H9 (cell line): Measurements from ENCODE around the gene NKAPL. TPM values are rescaled to one million over a fixed set of nuclear protein-coding genes. Genes with fewer than 3 reads are reported as not detected.

Experiments used
- DNase-seq: peaks from one replicate; pipeline ENCODE4 v3.0.0-alpha.2; 2017
- H2AFZ ChIP-seq: one replicate; pipeline ENCODE4 v1.6.1; 2013; ENCODE audit warnings: mild to moderate bottlenecking, low read length, control low read depth, moderate library complexity
- H2AK5ac ChIP-seq: 2 replicates; pipeline ENCODE4 v1.6.1; 2013; ENCODE audit warnings: low read length, control low read depth, mixed read lengths; ENCODE audit not compliant: insufficient read length
- H2BK120ac ChIP-seq: one replicate; pipeline ENCODE4 v1.6.1; 2013; ENCODE audit warnings: low read depth, mild to moderate bottlenecking, low read length, control low read depth, inconsistent platforms; ENCODE audit not compliant: poor library complexity, severe bottlenecking
- H2BK12ac ChIP-seq: 2 replicates; pipeline ENCODE4 v1.6.1; 2013; ENCODE audit warnings: low read length, control low read depth, mixed read lengths, low read depth; ENCODE audit not compliant: insufficient read length
- H2BK15ac ChIP-seq: 2 replicates; pipeline ENCODE4 v1.6.1; 2013; ENCODE audit warnings: low read depth, low read length, control low read depth
- H2BK20ac ChIP-seq: one replicate; pipeline ENCODE4 v1.6.1; 2013; ENCODE audit warnings: low read depth, mild to moderate bottlenecking, low read length, control low read depth, inconsistent platforms; ENCODE audit not compliant: poor library complexity, severe bottlenecking
- H2BK5ac ChIP-seq: 2 replicates; pipeline ENCODE4 v1.6.1; 2013; ENCODE audit warnings: low read length, control low read depth, mixed read lengths; ENCODE audit not compliant: insufficient read length
- H3K14ac ChIP-seq: 2 replicates; pipeline ENCODE4 v1.6.1; 2013; ENCODE audit warnings: low read length, control low read depth; ENCODE audit not compliant: insufficient read depth
- H3K18ac ChIP-seq: 2 replicates; pipeline ENCODE4 v1.6.1; 2013; ENCODE audit warnings: low read depth, mild to moderate bottlenecking, mixed read lengths, low read length, control low read depth; ENCODE audit not compliant: insufficient read length
- H3K23ac ChIP-seq: 2 replicates; pipeline ENCODE4 v1.6.1; 2013; ENCODE audit warnings: low read length, control low read depth, mixed read lengths, low read depth; ENCODE audit not compliant: insufficient read length
- H3K23me2 ChIP-seq: 2 replicates; pipeline ENCODE4 v1.6.1; 2013; ENCODE audit warnings: low read depth, mild to moderate bottlenecking, mixed read lengths, low read length, control low read depth; ENCODE audit not compliant: insufficient read length, poor library complexity, severe bottlenecking
- H3K27ac ChIP-seq: 2 replicates; pipeline ENCODE4 v1.5.1; 2013; ENCODE audit warnings: low read length, control low read depth, mixed read lengths, low read depth; ENCODE audit not compliant: insufficient read length
- H3K27me3 ChIP-seq: 2 replicates; pipeline ENCODE4 v1.6.1; 2013; ENCODE audit warnings: low read length, control low read depth, inconsistent platforms; ENCODE audit not compliant: insufficient read depth
- H3K4ac ChIP-seq: 2 replicates; pipeline ENCODE4 v1.6.1; 2013; ENCODE audit warnings: low read depth, mild to moderate bottlenecking, control low read depth, inconsistent platforms, low read length, moderate library complexity
- H3K4me1 ChIP-seq: 2 replicates; pipeline ENCODE4 v1.6.1; 2013; ENCODE audit warnings: low read length, control low read depth, inconsistent platforms; ENCODE audit not compliant: insufficient read depth
- H3K4me2 ChIP-seq: 2 replicates; pipeline ENCODE4 v1.6.1; 2013; ENCODE audit warnings: low read length, control low read depth, mixed read lengths; ENCODE audit not compliant: insufficient read length, insufficient read depth
- H3K56ac ChIP-seq: 2 replicates; pipeline ENCODE4 v1.6.1; 2013; ENCODE audit warnings: low read depth, mild to moderate bottlenecking, mixed read lengths, low read length, control low read depth; ENCODE audit not compliant: insufficient read length
- H3K79me1 ChIP-seq: 2 replicates; pipeline ENCODE4 v1.6.1; 2013; ENCODE audit warnings: low read depth, mild to moderate bottlenecking, moderate library complexity, low read length, control low read depth, inconsistent platforms; ENCODE audit not compliant: insufficient read depth, poor library complexity, severe bottlenecking
- H3K79me2 ChIP-seq: 2 replicates; pipeline ENCODE4 v1.6.1; 2013; ENCODE audit warnings: low read length, control low read depth, inconsistent platforms; ENCODE audit not compliant: insufficient read depth
- H3K9ac ChIP-seq: 2 replicates; pipeline ENCODE4 v1.6.1; 2013; ENCODE audit warnings: low read length, control low read depth, mixed read lengths; ENCODE audit not compliant: insufficient read length; ENCODE audit errors: extremely low read depth
- H3K9me3 ChIP-seq: one replicate; pipeline ENCODE4 v1.6.1; 2013; ENCODE audit warnings: low read depth, low read length, inconsistent platforms; ENCODE audit not compliant: control insufficient read depth
- H3T11ph ChIP-seq: one replicate; pipeline ENCODE4 v1.6.1; 2013; ENCODE audit warnings: mild to moderate bottlenecking, low read length, control low read depth, inconsistent platforms
- H4K20me1 ChIP-seq: one replicate; pipeline ENCODE4 v1.6.1; 2013; ENCODE audit not compliant: control insufficient read depth, insufficient read length, insufficient read depth
- H4K5ac ChIP-seq: 2 replicates; pipeline ENCODE4 v1.6.1; 2013; ENCODE audit warnings: low read depth, mild to moderate bottlenecking, mixed read lengths, low read length, control low read depth; ENCODE audit not compliant: insufficient read length
- H4K8ac ChIP-seq: replicated peaks from 2 replicates; pipeline ENCODE4 v1.6.1; 2013; ENCODE audit warnings: low read length, control low read depth, mixed read lengths, low read depth; ENCODE audit not compliant: insufficient read length
- H4K91ac ChIP-seq: 2 replicates; pipeline ENCODE4 v1.6.1; 2013; ENCODE audit warnings: low read depth, mild to moderate bottlenecking, moderate library complexity, mixed read lengths, low read length, control low read depth; ENCODE audit not compliant: insufficient read length
- H3K27ac Mint-ChIP-seq, 3 experiments: 2 replicates in 2 of 3; 3 replicates in 1 of 3; pipeline ENCODE4 v1.8.0; 2020 to 2021; ENCODE audit warnings: mixed read lengths in 3 of 3, mild to moderate bottlenecking in 1 of 3, moderate library complexity in 1 of 3
- H3K27me3 Mint-ChIP-seq: 2 replicates; pipeline ENCODE4 v1.8.0; 2021; ENCODE audit warnings: low read depth, mild to moderate bottlenecking, moderate library complexity, mixed read lengths
- H3K36me3 Mint-ChIP-seq, 3 experiments: 2 replicates in 2 of 3; 3 replicates in 1 of 3; pipeline ENCODE4 v1.8.0; 2020 to 2021; ENCODE audit warnings: low read depth in 3 of 3, mixed read lengths in 3 of 3; ENCODE audit not compliant: insufficient read depth in 1 of 3
- H3K4me1 Mint-ChIP-seq, 2 experiments: 2 replicates each; pipeline ENCODE4 v1.8.0; 2020; ENCODE audit warnings: mixed read lengths in 2 of 2
- H3K4me3 Mint-ChIP-seq, 2 experiments: 2 replicates in 1 of 2; 3 replicates in 1 of 2; pipeline ENCODE4 v1.8.0; 2020 to 2021; ENCODE audit warnings: mild to moderate bottlenecking in 2 of 2, mixed read lengths in 2 of 2, moderate library complexity in 1 of 2
- H3K9me3 Mint-ChIP-seq, 2 experiments: 2 replicates in 1 of 2; 3 replicates in 1 of 2; pipeline ENCODE4 v1.8.0; 2020; ENCODE audit warnings: mild to moderate bottlenecking in 2 of 2, mixed read lengths in 2 of 2, moderate library complexity in 1 of 2
- CTCF ChIP-seq: fragments of 200-600 bp; sonication (generic); conservative IDR thresholded peaks from 3 replicates; pipeline ENCODE4 v1.8.0; 2021; ENCODE audit warnings: antibody characterized with exemption, mild to moderate bottlenecking
- WGBS: extraction: QIAGEN DNeasy Blood & Tissue Kit; methylation state at CpG from one replicate; pipeline ENCODE4 v1.1.7; 2013; ENCODE audit warnings: missing lambda C conversion rate, low lambda C conversion rate, mixed read lengths; ENCODE audit not compliant: insufficient read length; ENCODE audit errors: extremely low coverage; 5-methylcytosine and 5-hydroxymethylcytosine counted together
- total RNA-seq: library from RNA; stranded (reverse); gene quantifications from 2 replicates; pipeline ENCODE4 v1.2.1, GENCODE V29; 2021

The NKAPL gene
- total RNA-seq, 1 experiment from 2014 or later = not detected

- H3K27ac Mint-ChIP-seq = peak overlapping the region in 2 of 3 experiments; percentile 36 to 53; a peak in 3 of 7 replicates
- peaks cover 21% of the 10 kb centered on the region for H3K27me3 ChIP-seq
- H3K4me3 Mint-ChIP-seq = peak overlapping the region; percentile 82 to 91
Measured at GRCh38 chr6:28212510-28213212, 46.4 kb upstream of the NKAPL start.

More at GRCh38 chr6:28212510-28213212, 46.4 kb upstream of the NKAPL start:
- no peak overlapping the region for H3K23ac ChIP-seq
- H3K14ac ChIP-seq = no peak overlapping the region
- H3K18ac ChIP-seq = no peak overlapping the region
- no peak overlapping the region for H3K4ac ChIP-seq
- no peak overlapping the region for H3K56ac ChIP-seq
- H3K79me2 ChIP-seq = no peaks in the 10 kb centered on the region
- no peak overlapping the region for H4K5ac ChIP-seq
- no peak overlapping the region for H2AFZ ChIP-seq
- peak overlapping the region; percentile 39 for H3K9ac ChIP-seq
- Mint-ChIP-seq H3K36me3 (no peaks in the 10 kb centered on the region; a peak in 1 of 7 replicates), H3K9me3 (peaks cover 0 to 7% of the 10 kb centered on the region in 2 experiments; a peak in 1 of 5 replicates), H3K27me3 (peaks cover 86% of the 10 kb centered on the region), H3K4me1 (peaks cover 15 to 40% of the 10 kb centered on the region in 2 experiments)
- no peak overlapping the region for H4K91ac ChIP-seq
- H3K23me2 ChIP-seq = no peaks in the 10 kb centered on the region
- no peaks in the 10 kb centered on the region for H3K79me1 ChIP-seq
- H2BK15ac ChIP-seq = no peak overlapping the region
- H2BK20ac ChIP-seq = no peak overlapping the region
- no peak overlapping the region for H2BK12ac ChIP-seq
- peak overlapping the region; percentile 66 for H3K4me2 ChIP-seq
- no peaks in the 10 kb centered on the region for H3K4me1 ChIP-seq
- DNase-seq = peak; percentile 84
- no peak overlapping the region for H2BK5ac ChIP-seq
- H3K9me3 ChIP-seq = no peaks in the 10 kb centered on the region
- no peak for TF ChIP-seq CTCF
- no peaks in the 10 kb centered on the region for H4K20me1 ChIP-seq
- WGBS = no CpG with 5 or more reads among the region's 21 CpGs
- no peak overlapping the region for H2AK5ac ChIP-seq
- H4K8ac ChIP-seq = no peak overlapping the region
- H2BK120ac ChIP-seq = no peak overlapping the region
- no peak overlapping the region for H3K27ac ChIP-seq
- no peak overlapping the region for H3T11ph ChIP-seq
